Mesendoderm (in vitro differentiated cells): Measurements from ENCODE around the gene TSC22D2.

Experiments
- DNase-seq: peaks from one replicate; pipeline ENCODE4 v3.0.0; 2013
- H2AK5ac ChIP-seq: 2 replicates; pipeline ENCODE4 v1.6.1; 2013; ENCODE audit warnings: low read length, inconsistent platforms
- H2BK120ac ChIP-seq: 2 replicates; pipeline ENCODE4 v1.6.1; 2013; ENCODE audit warnings: low read depth, mild to moderate bottlenecking, low read length, moderate library complexity, mixed read lengths
- H2BK15ac ChIP-seq: replicated peaks from 2 replicates; pipeline ENCODE4 v1.6.1; 2013; ENCODE audit warnings: low read depth, mild to moderate bottlenecking, moderate library complexity
- H2BK5ac ChIP-seq: 2 replicates; pipeline ENCODE4 v1.6.1; 2013; ENCODE audit warnings: low read length, inconsistent platforms
- H3K18ac ChIP-seq: 2 replicates; pipeline ENCODE4 v1.6.1; 2013; ENCODE audit warnings: mild to moderate bottlenecking, low read length, mixed read lengths
- H3K23ac ChIP-seq: one replicate; pipeline ENCODE4 v1.6.1; 2013; ENCODE audit warnings: low read length
- H3K27ac ChIP-seq: 2 replicates; pipeline ENCODE4 v1.5.1; 2013; ENCODE audit warnings: low read depth, mild to moderate bottlenecking, inconsistent platforms, low read length, moderate library complexity
- H3K27me3 ChIP-seq: 2 replicates; pipeline ENCODE4 v1.6.1; 2013; ENCODE audit warnings: low read length, control low read depth, mild to moderate bottlenecking, inconsistent platforms; ENCODE audit not compliant: insufficient read depth, poor library complexity
- H3K36me3 ChIP-seq: 2 replicates; pipeline ENCODE4 v1.6.1; 2013; ENCODE audit warnings: low read length, inconsistent platforms; ENCODE audit not compliant: control insufficient read depth, insufficient read depth
- H3K4ac ChIP-seq: one replicate; pipeline ENCODE4 v1.6.1; 2013; ENCODE audit warnings: low read depth, mild to moderate bottlenecking, low read length, moderate library complexity
- H3K4me1 ChIP-seq: 2 replicates; pipeline ENCODE4 v1.6.1; 2013; ENCODE audit warnings: low read depth, low read length, inconsistent platforms; ENCODE audit not compliant: control insufficient read depth
- H3K4me2 ChIP-seq: 2 replicates; pipeline ENCODE4 v1.6.1; 2013; ENCODE audit warnings: low read length
- H3K4me3 ChIP-seq: 2 replicates; pipeline ENCODE4 v1.5.1; 2013; ENCODE audit warnings: mild to moderate bottlenecking, low read length
- H3K56ac ChIP-seq: one replicate; pipeline ENCODE4 v1.6.1; 2013; ENCODE audit warnings: low read length
- H3K79me1 ChIP-seq: 2 replicates; pipeline ENCODE4 v1.6.1; 2013; ENCODE audit warnings: low read length, inconsistent platforms
- H3K79me2 ChIP-seq: 2 replicates; pipeline ENCODE4 v1.6.1; 2013; ENCODE audit warnings: mild to moderate bottlenecking, low read length; ENCODE audit not compliant: control insufficient read depth, insufficient read depth
- H3K9ac ChIP-seq: 2 replicates; pipeline ENCODE4 v1.6.1; 2013; ENCODE audit warnings: low read length, inconsistent platforms
- H4K5ac ChIP-seq: one replicate; pipeline ENCODE4 v1.6.1; 2013; ENCODE audit warnings: low read length
- H4K8ac ChIP-seq: one replicate; pipeline ENCODE4 v1.6.1; 2013; ENCODE audit warnings: low read depth, mild to moderate bottlenecking, control low read depth, low read length, moderate library complexity
- WGBS: extraction: QIAGEN DNeasy Blood & Tissue Kit; methylation state at CpG from one replicate; pipeline ENCODE4 v1.1.7; 2013; ENCODE audit warnings: low lambda C conversion rate, missing lambda C conversion rate; ENCODE audit not compliant: insufficient coverage; ENCODE audit errors: extremely low coverage; 5-methylcytosine and 5-hydroxymethylcytosine counted together

The TSC22D2 gene

GRCh38 chr3:150365132-150365604 lies 42.9 kb upstream of the TSC22D2 start:
- no peak overlapping the region for H2BK120ac ChIP-seq
- H3K4me3 ChIP-seq: no peak overlapping the region
- no peak overlapping the region for H2AK5ac ChIP-seq
- WGBS: no CpG with 5 or more reads among the region's 5 CpGs
- no peaks in the 10 kb centered on the region for H3K36me3 ChIP-seq
- no peak overlapping the region for H3K4ac ChIP-seq
- DNase-seq: no peak
- H3K23ac ChIP-seq: no peak overlapping the region
- H3K79me2 ChIP-seq: no peaks in the 10 kb centered on the region
- H4K5ac ChIP-seq: no peak overlapping the region
- H4K8ac ChIP-seq: no peak overlapping the region
- H3K9ac ChIP-seq: no peak overlapping the region
- H3K79me1 ChIP-seq: no peaks in the 10 kb centered on the region
- no peak overlapping the region for H3K56ac ChIP-seq
- no peak overlapping the region for H2BK15ac ChIP-seq
- no peak overlapping the region for H2BK5ac ChIP-seq
- no peak overlapping the region for H3K4me2 ChIP-seq
- H3K27me3 ChIP-seq: no peaks in the 10 kb centered on the region
- no peak overlapping the region for H3K18ac ChIP-seq
- H3K4me1 ChIP-seq: no peaks in the 10 kb centered on the region
- H3K27ac ChIP-seq: no peak overlapping the region

- DNase-seq: no peak
- Histone ChIP-seq H3K27me3 (no peaks in the 10 kb centered on the region), H3K9ac (no peak overlapping the region), H3K4ac (no peak overlapping the region), H3K79me2 (no peaks in the 10 kb centered on the region), H4K5ac (peak overlapping the region; percentile 33), H2BK15ac (no peak overlapping the region), H3K18ac (no peak overlapping the region), H3K4me1 (peaks cover 6% of the 10 kb centered on the region), H3K23ac (no peak overlapping the region), H2AK5ac (no peak overlapping the region), H4K8ac (no peak overlapping the region), H2BK120ac (no peak overlapping the region), H3K56ac (no peak overlapping the region), H3K36me3 (no peaks in the 10 kb centered on the region), H3K27ac (no peak overlapping the region), H3K79me1 (no peaks in the 10 kb centered on the region), H2BK5ac (no peak overlapping the region), H3K4me2 (no peak overlapping the region), H3K4me3 (no peak overlapping the region)
Measured at GRCh38 chr3:150367757-150368156, 40.3 kb upstream of the TSC22D2 start.

- Histone ChIP-seq H3K79me2 (no peaks in the 10 kb centered on the region), H2BK15ac (no peak overlapping the region), H4K5ac (no peak overlapping the region), H3K27me3 (no peaks in the 10 kb centered on the region), H3K4me3 (no peak overlapping the region), H3K79me1 (no peaks in the 10 kb centered on the region), H3K4ac (no peak overlapping the region), H3K23ac (no peak overlapping the region), H3K27ac (peak overlapping the region; percentile 81), H2AK5ac (no peak overlapping the region), H3K18ac (no peak overlapping the region), H2BK120ac (no peak overlapping the region), H3K36me3 (no peaks in the 10 kb centered on the region), H3K4me1 (peaks cover 6% of the 10 kb centered on the region), H2BK5ac (no peak overlapping the region), H4K8ac (no peak overlapping the region), H3K4me2 (peak overlapping the region; percentile 47), H3K9ac (peak overlapping the region; percentile 42), H3K56ac (peak overlapping the region; percentile 62)
- no CpG with 5 or more reads among the region's 4 CpGs for WGBS
- peak; percentile 96 for DNase-seq
Measured at GRCh38 chr3:150370122-150370602, 37.9 kb upstream of the TSC22D2 start.

- Histone ChIP-seq H2AK5ac (no peak overlapping the region), H3K9ac (no peak overlapping the region), H3K23ac (no peak overlapping the region), H3K36me3 (no peaks in the 10 kb centered on the region), H4K5ac (no peak overlapping the region), H2BK5ac (no peak overlapping the region), H3K79me1 (no peaks in the 10 kb centered on the region), H4K8ac (no peak overlapping the region), H3K27me3 (no peaks in the 10 kb centered on the region), H3K18ac (no peak overlapping the region), H3K4me2 (no peak overlapping the region), H2BK120ac (no peak overlapping the region), H3K79me2 (no peaks in the 10 kb centered on the region), H3K56ac (peak overlapping the region; percentile 39), H3K4me3 (no peak overlapping the region), H3K4ac (no peak overlapping the region), H2BK15ac (no peak overlapping the region), H3K27ac (no peak overlapping the region), H3K4me1 (peaks cover 6% of the 10 kb centered on the region)
- DNase-seq: no peak
- WGBS: no CpG with 5 or more reads among the region's 1 CpG
Measured at GRCh38 chr3:150370999-150371398, 37.1 kb upstream of the TSC22D2 start.

- Histone ChIP-seq H2BK5ac (no peak overlapping the region), H3K4me1 (peaks cover 6% of the 10 kb centered on the region), H3K9ac (no peak overlapping the region), H4K5ac (no peak overlapping the region), H3K4ac (no peak overlapping the region), H4K8ac (no peak overlapping the region), H3K79me2 (no peaks in the 10 kb centered on the region), H3K79me1 (no peaks in the 10 kb centered on the region), H2BK120ac (peak overlapping the region; percentile 82), H3K27me3 (no peaks in the 10 kb centered on the region), H3K36me3 (no peaks in the 10 kb centered on the region), H3K4me2 (no peak overlapping the region), H2BK15ac (no peak overlapping the region), H3K18ac (no peak overlapping the region), H3K56ac (no peak overlapping the region), H3K27ac (no peak overlapping the region), H3K4me3 (no peak overlapping the region), H3K23ac (no peak overlapping the region), H2AK5ac (no peak overlapping the region)
- DNase-seq: peak; percentile 95
- no CpG with 5 or more reads among the region's 6 CpGs for WGBS
Measured at GRCh38 chr3:150371741-150372254, 36.3 kb upstream of the TSC22D2 start.

- Histone ChIP-seq H3K4me1 (peaks cover 6% of the 10 kb centered on the region), H3K4ac (no peak overlapping the region), H3K79me2 (no peaks in the 10 kb centered on the region), H3K23ac (no peak overlapping the region), H3K56ac (no peak overlapping the region), H3K27me3 (no peaks in the 10 kb centered on the region), H2BK120ac (no peak overlapping the region), H3K27ac (no peak overlapping the region), H2AK5ac (no peak overlapping the region), H3K4me3 (no peak overlapping the region), H3K79me1 (no peaks in the 10 kb centered on the region), H3K9ac (no peak overlapping the region), H3K18ac (no peak overlapping the region), H3K4me2 (no peak overlapping the region), H2BK5ac (no peak overlapping the region), H4K5ac (no peak overlapping the region), H2BK15ac (no peak overlapping the region), H4K8ac (no peak overlapping the region), H3K36me3 (no peaks in the 10 kb centered on the region)
- DNase-seq: no peak
- no CpG with 5 or more reads among the region's 2 CpGs for WGBS
Measured at GRCh38 chr3:150372320-150372719, 35.8 kb upstream of the TSC22D2 start.
